NCI-H2171 (cell line): ENCODE measurements around the gene CPPED1.
"Not testable (repeated sequence)": the region's sequence is repeated elsewhere in the genome, so short reads cannot be mapped to it uniquely, and the experiment has no call there.

Experiments used
- DNase-seq: peaks from one replicate; lab custom pipeline; 2025; lab: John Stamatoyannopoulos, UW

CPPED1 gene

GRCh38 chr16:12803203-12804093 is at the start of gene CPPED1:
Gene CPPED1, minus strand, starts transcription at chr16:12803887. Its CDS starts 111 bp downstream, at chr16:12803776.
- DNase-seq: peak; percentile 88

GRCh38 chr16:12850186-12850585 is 46.5 kb upstream of the CPPED1 start:
- DNase-seq: no peak

GRCh38 chr16:12846592-12846991 is 42.9 kb upstream of the CPPED1 start:
- DNase-seq: no peak

- DNase-seq: no peak
These were observed 41.6 kb upstream of the CPPED1 start for GRCh38 chr16:12845282-12845681.

GRCh38 chr16:12837756-12838155 is 34.1 kb upstream of the CPPED1 start:
- DNase-seq: no peak

- no peak for DNase-seq
These were observed 33.6 kb upstream of the CPPED1 start for GRCh38 chr16:12837291-12837690.

GRCh38 chr16:12833926-12834325 is 30.2 kb upstream of the CPPED1 start:
- DNase-seq: no peak

GRCh38 chr16:12829096-12829888 is 25.6 kb upstream of the CPPED1 start:
- DNase-seq: no peak

- no peak for DNase-seq
These were observed 24.5 kb upstream of the CPPED1 start for GRCh38 chr16:12828206-12828605.

GRCh38 chr16:12826559-12826958 is 22.9 kb upstream of the CPPED1 start:
- no peak for DNase-seq

- no peak for DNase-seq
These were observed 15.7 kb upstream of the CPPED1 start for GRCh38 chr16:12819126-12820117.

- no peak for DNase-seq
These were observed 14.6 kb upstream of the CPPED1 start for GRCh38 chr16:12818326-12818725.

- DNase-seq: not testable (repeated sequence)
These were observed 13.1 kb upstream of the CPPED1 start for GRCh38 chr16:12816791-12817214.

- no peak for DNase-seq
These were observed 11.7 kb upstream of the CPPED1 start for GRCh38 chr16:12815361-12815760.

- DNase-seq: not testable (repeated sequence)
These were observed 10.0 kb upstream of the CPPED1 start for GRCh38 chr16:12813734-12814133.

- not testable (repeated sequence) for DNase-seq
These were observed 9.6 kb upstream of the CPPED1 start for GRCh38 chr16:12813321-12813720.

GRCh38 chr16:12811441-12812383 is 8.0 kb upstream of the CPPED1 start:
- DNase-seq: no peak

- no peak for DNase-seq
These were observed 1.4 kb upstream of the CPPED1 start for GRCh38 chr16:12805066-12805465.

- DNase-seq: no peak
These were observed 708 bp upstream of the CPPED1 start for GRCh38 chr16:12804395-12804794.

- no peak for DNase-seq
These were observed 1.0 kb downstream of the CPPED1 start for GRCh38 chr16:12802661-12803060.

GRCh38 chr16:12802048-12802447 is 1.6 kb downstream of the CPPED1 start:
- DNase-seq: no peak
